ENCODE results near the gene SLC44A1.
A peak's percentile ranks its signal among the peaks of the same experiment; 100 is the strongest.

SLC44A1 gene

DNA sequence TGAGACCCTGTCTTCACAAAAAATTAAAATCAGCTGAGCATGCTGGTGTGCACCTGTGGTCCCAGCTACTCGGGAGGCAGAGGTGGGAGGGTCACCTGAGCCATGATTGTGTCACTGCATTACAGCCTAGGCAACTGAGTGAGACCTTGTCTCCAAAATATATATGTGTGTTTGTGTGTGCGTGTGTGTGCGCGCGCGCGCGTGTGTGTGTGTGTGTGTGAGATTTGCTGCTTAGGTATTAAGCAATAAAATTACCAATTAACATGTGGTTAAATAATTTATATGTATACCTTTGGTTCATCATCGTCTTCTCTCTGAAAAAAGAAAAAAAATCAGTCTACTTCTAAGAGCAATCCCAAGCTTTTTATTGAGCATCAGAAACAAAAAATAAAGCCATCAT lies 117.4 kb downstream of the SLC44A1 start:
- Histone ChIP-seq H3K9ac (ENCODE audit: low read length) (no peak overlapping the region), H3K27me3 (ENCODE audit: control insufficient read depth, insufficient read depth, low read length) (no peaks in the 10 kb centered on the region), H3K36me3 (ENCODE audit: control insufficient read depth, insufficient read depth, low read length) (peaks cover 6% of the 10 kb centered on the region), H3K4me1 (ENCODE audit: control insufficient read depth, insufficient read depth, low read length) (no peaks in the 10 kb centered on the region), H3K4me3 (ENCODE audit: low read length) (no peak overlapping the region), H3K27ac (ENCODE audit: low read depth, low read length) (no peak overlapping the region)

- H3K4me3 ChIP-seq (ENCODE audit: low read length) = no peak overlapping the region
- no peaks in the 10 kb centered on the region for H3K27me3 ChIP-seq (ENCODE audit: control insufficient read depth, insufficient read depth, low read length)
- H3K27ac ChIP-seq (ENCODE audit: low read depth, low read length) = no peak overlapping the region
- H3K4me1 ChIP-seq (ENCODE audit: control insufficient read depth, insufficient read depth, low read length) = no peaks in the 10 kb centered on the region
- no peak overlapping the region for H3K9ac ChIP-seq (ENCODE audit: low read length)
- H3K36me3 ChIP-seq (ENCODE audit: control insufficient read depth, insufficient read depth, low read length) = peaks cover 6% of the 10 kb centered on the region
These were observed 118.0 kb downstream of the SLC44A1 start for GRCh38 chr9:105362470-105362869.

- H3K4me3 ChIP-seq (ENCODE audit: low read length) = no peak overlapping the region
- H3K27ac ChIP-seq (ENCODE audit: low read depth, low read length) = no peak overlapping the region
- H3K27me3 ChIP-seq (ENCODE audit: control insufficient read depth, insufficient read depth, low read length) = no peaks in the 10 kb centered on the region
- no peaks in the 10 kb centered on the region for H3K4me1 ChIP-seq (ENCODE audit: control insufficient read depth, insufficient read depth, low read length)
- H3K36me3 ChIP-seq (ENCODE audit: control insufficient read depth, insufficient read depth, low read length) = peaks cover 2% of the 10 kb centered on the region
- H3K9ac ChIP-seq (ENCODE audit: low read length) = no peak overlapping the region
These were observed 119.4 kb downstream of the SLC44A1 start for GRCh38 chr9:105363837-105364236.

GRCh38 chr9:105369911-105370310 lies 125.5 kb downstream of the SLC44A1 start:
- Histone ChIP-seq H3K4me3 (ENCODE audit: low read length) (no peak overlapping the region), H3K4me1 (ENCODE audit: control insufficient read depth, insufficient read depth, low read length) (no peaks in the 10 kb centered on the region), H3K9ac (ENCODE audit: low read length) (no peak overlapping the region), H3K27me3 (ENCODE audit: control insufficient read depth, insufficient read depth, low read length) (no peaks in the 10 kb centered on the region), H3K27ac (ENCODE audit: low read depth, low read length) (no peak overlapping the region), H3K36me3 (ENCODE audit: control insufficient read depth, insufficient read depth, low read length) (no peaks in the 10 kb centered on the region)

GRCh38 chr9:105373723-105374122 lies 129.3 kb downstream of the SLC44A1 start:
- Histone ChIP-seq H3K27me3 (ENCODE audit: control insufficient read depth, insufficient read depth, low read length) (no peaks in the 10 kb centered on the region), H3K9ac (ENCODE audit: low read length) (no peak overlapping the region), H3K4me3 (ENCODE audit: low read length) (no peak overlapping the region), H3K27ac (ENCODE audit: low read depth, low read length) (no peak overlapping the region), H3K4me1 (ENCODE audit: control insufficient read depth, insufficient read depth, low read length) (no peaks in the 10 kb centered on the region), H3K36me3 (ENCODE audit: control insufficient read depth, insufficient read depth, low read length) (no peaks in the 10 kb centered on the region)

GRCh38 chr9:105375323-105375722 lies 130.9 kb downstream of the SLC44A1 start:
- H3K27me3 ChIP-seq (ENCODE audit: control insufficient read depth, insufficient read depth, low read length) = no peaks in the 10 kb centered on the region
- H3K36me3 ChIP-seq (ENCODE audit: control insufficient read depth, insufficient read depth, low read length) = no peaks in the 10 kb centered on the region
- H3K9ac ChIP-seq (ENCODE audit: low read length) = no peak overlapping the region
- H3K4me1 ChIP-seq (ENCODE audit: control insufficient read depth, insufficient read depth, low read length) = no peaks in the 10 kb centered on the region
- no peak overlapping the region for H3K4me3 ChIP-seq (ENCODE audit: low read length)
- no peak overlapping the region for H3K27ac ChIP-seq (ENCODE audit: low read depth, low read length)

- Histone ChIP-seq H3K4me3 (ENCODE audit: low read length) (no peak overlapping the region), H3K27me3 (ENCODE audit: control insufficient read depth, insufficient read depth, low read length) (no peaks in the 10 kb centered on the region), H3K4me1 (ENCODE audit: control insufficient read depth, insufficient read depth, low read length) (no peaks in the 10 kb centered on the region), H3K27ac (ENCODE audit: low read depth, low read length) (no peak overlapping the region), H3K36me3 (ENCODE audit: control insufficient read depth, insufficient read depth, low read length) (no peaks in the 10 kb centered on the region), H3K9ac (ENCODE audit: low read length) (no peak overlapping the region)
These were observed 132.4 kb downstream of the SLC44A1 start for GRCh38 chr9:105376893-105377292.

DNA sequence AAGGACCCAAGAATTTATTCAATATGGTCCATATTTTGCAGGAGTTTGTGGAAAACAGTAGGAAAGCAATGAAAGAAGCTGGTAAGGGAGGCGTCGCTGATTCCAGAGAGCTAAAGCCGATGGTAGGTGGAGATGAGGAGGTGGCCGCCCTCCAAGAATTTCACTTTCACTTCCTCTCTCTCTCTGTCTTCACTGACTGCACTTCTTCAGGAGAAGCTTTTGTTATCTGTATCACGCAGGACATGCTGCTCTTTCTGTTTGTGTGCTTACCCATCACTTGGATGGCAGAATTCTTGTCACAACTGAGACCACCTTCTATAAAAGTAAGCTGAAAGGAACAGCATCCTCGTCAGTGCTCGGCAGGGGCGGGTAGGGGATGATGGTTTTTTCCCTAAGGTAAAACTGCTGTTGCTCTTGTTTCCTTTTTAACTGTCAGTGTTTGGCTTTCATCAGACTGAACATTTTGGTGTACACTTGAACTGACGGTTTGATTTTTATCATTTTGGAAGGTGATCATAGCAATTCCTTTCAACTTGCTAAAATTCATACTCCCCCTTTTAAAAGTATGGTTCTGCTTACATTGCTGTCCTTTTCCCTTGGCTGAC lies 141.0 kb downstream of the SLC44A1 start:
- Histone ChIP-seq H3K9ac (ENCODE audit: low read length) (no peak overlapping the region), H3K4me3 (ENCODE audit: low read length) (peak overlapping the region; percentile 71), H3K27me3 (ENCODE audit: control insufficient read depth, insufficient read depth, low read length) (no peaks in the 10 kb centered on the region), H3K4me1 (ENCODE audit: control insufficient read depth, insufficient read depth, low read length) (no peaks in the 10 kb centered on the region), H3K36me3 (ENCODE audit: control insufficient read depth, insufficient read depth, low read length) (no peaks in the 10 kb centered on the region), H3K27ac (ENCODE audit: low read depth, low read length) (peak overlapping the region; percentile 19)

- Histone ChIP-seq H3K27me3 (ENCODE audit: control insufficient read depth, insufficient read depth, low read length) (no peaks in the 10 kb centered on the region), H3K27ac (ENCODE audit: low read depth, low read length) (no peak overlapping the region), H3K4me3 (ENCODE audit: low read length) (no peak overlapping the region), H3K9ac (ENCODE audit: low read length) (no peak overlapping the region), H3K36me3 (ENCODE audit: control insufficient read depth, insufficient read depth, low read length) (no peaks in the 10 kb centered on the region), H3K4me1 (ENCODE audit: control insufficient read depth, insufficient read depth, low read length) (no peaks in the 10 kb centered on the region)
These were observed 145.3 kb downstream of the SLC44A1 start for GRCh38 chr9:105389796-105390195.

- Histone ChIP-seq H3K4me3 (ENCODE audit: low read length) (no peak overlapping the region), H3K27ac (ENCODE audit: low read depth, low read length) (no peak overlapping the region), H3K4me1 (ENCODE audit: control insufficient read depth, insufficient read depth, low read length) (no peaks in the 10 kb centered on the region), H3K9ac (ENCODE audit: low read length) (no peak overlapping the region), H3K27me3 (ENCODE audit: control insufficient read depth, insufficient read depth, low read length) (no peaks in the 10 kb centered on the region), H3K36me3 (ENCODE audit: control insufficient read depth, insufficient read depth, low read length) (no peaks in the 10 kb centered on the region)
These were observed 146.4 kb downstream of the SLC44A1 start for GRCh38 chr9:105390871-105391270.

DNA sequence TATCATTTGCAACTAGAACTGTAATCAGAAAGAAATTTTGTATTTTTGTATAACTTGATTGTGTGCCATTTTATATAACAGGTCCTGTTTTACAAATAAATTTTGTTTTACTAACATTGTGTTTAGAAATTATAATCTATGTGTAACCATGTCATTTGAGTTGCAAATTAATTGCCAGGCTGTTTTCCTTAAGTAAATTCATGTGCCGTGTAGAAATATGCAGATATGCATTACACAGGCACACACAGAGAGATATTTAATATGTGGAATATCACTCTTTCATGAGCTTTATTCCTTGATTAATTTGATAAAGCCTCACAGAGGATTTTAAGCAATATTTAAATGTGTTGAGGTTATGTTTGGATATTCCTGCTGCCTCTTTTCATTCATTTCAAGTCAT lies 146.8 kb downstream of the SLC44A1 start:
- no peaks in the 10 kb centered on the region for H3K27me3 ChIP-seq (ENCODE audit: control insufficient read depth, insufficient read depth, low read length)
- H3K36me3 ChIP-seq (ENCODE audit: control insufficient read depth, insufficient read depth, low read length) = no peaks in the 10 kb centered on the region
- no peak overlapping the region for H3K4me3 ChIP-seq (ENCODE audit: low read length)
- H3K27ac ChIP-seq (ENCODE audit: low read depth, low read length) = no peak overlapping the region
- H3K4me1 ChIP-seq (ENCODE audit: control insufficient read depth, insufficient read depth, low read length) = no peaks in the 10 kb centered on the region
- no peak overlapping the region for H3K9ac ChIP-seq (ENCODE audit: low read length)

DNA sequence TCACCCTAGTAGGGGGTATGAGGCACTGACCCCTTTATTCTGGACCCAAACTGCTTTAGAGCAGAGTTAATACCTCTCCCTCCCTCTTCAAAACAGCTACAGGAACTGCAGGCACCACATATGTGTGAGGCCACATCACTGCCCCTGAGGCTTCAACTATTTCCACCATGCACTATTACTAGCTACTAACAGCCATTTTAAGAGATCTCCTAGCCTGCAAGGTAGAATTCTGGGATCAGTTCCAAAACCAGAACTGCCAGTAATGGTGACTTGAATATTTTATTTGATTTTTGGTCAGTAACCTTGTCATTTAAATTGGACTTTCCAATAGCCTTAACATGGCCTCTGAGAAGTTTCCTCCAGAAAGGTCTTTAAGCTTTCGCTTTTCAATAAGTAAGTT lies 148.1 kb downstream of the SLC44A1 start:
- no peak overlapping the region for H3K27ac ChIP-seq (ENCODE audit: low read depth, low read length)
- no peaks in the 10 kb centered on the region for H3K27me3 ChIP-seq (ENCODE audit: control insufficient read depth, insufficient read depth, low read length)
- no peaks in the 10 kb centered on the region for H3K4me1 ChIP-seq (ENCODE audit: control insufficient read depth, insufficient read depth, low read length)
- no peaks in the 10 kb centered on the region for H3K36me3 ChIP-seq (ENCODE audit: control insufficient read depth, insufficient read depth, low read length)
- no peak overlapping the region for H3K4me3 ChIP-seq (ENCODE audit: low read length)
- no peak overlapping the region for H3K9ac ChIP-seq (ENCODE audit: low read length)

- Histone ChIP-seq H3K27ac (ENCODE audit: low read depth, low read length) (no peak overlapping the region), H3K4me3 (ENCODE audit: low read length) (no peak overlapping the region), H3K9ac (ENCODE audit: low read length) (no peak overlapping the region), H3K27me3 (ENCODE audit: control insufficient read depth, insufficient read depth, low read length) (no peaks in the 10 kb centered on the region), H3K36me3 (ENCODE audit: control insufficient read depth, insufficient read depth, low read length) (no peaks in the 10 kb centered on the region), H3K4me1 (ENCODE audit: control insufficient read depth, insufficient read depth, low read length) (no peaks in the 10 kb centered on the region)
These were observed 149.3 kb downstream of the SLC44A1 start for GRCh38 chr9:105393576-105394344.

Measured in rectal smooth muscle tissue (tissue), 1 donor.